Right renal pelvis (tissue), 4 donors: ENCODE measurements around the gene ERO1A. TPM values are rescaled to one million over a fixed set of nuclear protein-coding genes. Genes with fewer than 3 reads are reported as not detected.

Experiments used
- DNase-seq, 4 donors: peaks; one replicate each; pipeline ENCODE4 v3.0.0-alpha.2; 2013; ENCODE audit warnings: low read depth in 4 of 4, low spot score in 3 of 4, missing footprints in 1 of 4
- polyA plus RNA-seq, 4 donors: library from polyadenylated mRNA; unstranded; fragments of 120-200 nt; gene quantifications; one replicate each; pipeline ENCODE4 v1.2.1, GENCODE V29; 2013; ENCODE audit not compliant: insufficient read length in 4 of 4

ERO1A gene
- polyA plus RNA-seq, 4 donors, result 25.7 to 34.4 (median 27.8) TPM

- DNase-seq, result no peak
These were observed 85.8 kb downstream of the ERO1A start for GRCh38 chr14:52609445-52610044.

GRCh38 chr14:52607061-52607460 lies 88.3 kb downstream of the ERO1A start:
- DNase-seq, result no peak

DNA sequence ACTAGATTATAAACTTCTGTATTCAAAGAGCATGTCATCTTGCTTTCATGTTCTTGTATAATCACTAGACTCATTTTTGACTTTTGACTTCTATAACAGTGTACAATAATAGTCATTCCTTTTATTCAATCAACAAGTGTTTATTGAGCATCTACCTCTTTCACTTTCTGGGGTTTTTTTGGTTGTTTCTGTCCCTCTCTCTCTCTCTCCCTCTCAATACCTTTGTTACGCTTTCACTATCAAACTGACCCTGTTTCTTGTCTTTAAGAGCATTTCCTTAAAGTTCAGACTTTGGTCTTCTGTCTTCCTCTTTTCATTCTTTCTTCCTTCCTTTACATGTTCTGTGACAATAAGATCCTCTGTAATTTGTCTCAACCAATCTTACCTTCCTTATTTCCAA lies 93.2 kb downstream of the ERO1A start:
- no peak for DNase-seq

DNA sequence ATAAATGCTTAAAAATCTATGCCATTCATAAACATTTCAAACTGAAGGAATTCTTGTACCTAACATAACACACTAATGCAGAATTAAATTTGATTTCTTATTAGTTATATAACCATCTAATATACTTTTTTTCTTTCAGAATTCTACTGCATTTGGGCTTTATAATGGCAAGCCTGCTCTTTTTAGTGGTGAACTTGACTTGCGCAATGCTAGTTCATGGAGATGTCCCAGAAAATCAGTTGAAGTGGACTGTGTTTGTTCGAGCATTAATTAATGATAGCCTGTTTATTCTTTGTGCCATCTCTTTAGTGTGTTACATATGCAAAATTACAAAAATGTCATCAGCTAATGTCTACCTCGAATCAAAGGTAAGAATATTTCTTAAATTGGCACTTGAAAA lies 95.4 kb downstream of the ERO1A start:
- no peak for DNase-seq

DNA sequence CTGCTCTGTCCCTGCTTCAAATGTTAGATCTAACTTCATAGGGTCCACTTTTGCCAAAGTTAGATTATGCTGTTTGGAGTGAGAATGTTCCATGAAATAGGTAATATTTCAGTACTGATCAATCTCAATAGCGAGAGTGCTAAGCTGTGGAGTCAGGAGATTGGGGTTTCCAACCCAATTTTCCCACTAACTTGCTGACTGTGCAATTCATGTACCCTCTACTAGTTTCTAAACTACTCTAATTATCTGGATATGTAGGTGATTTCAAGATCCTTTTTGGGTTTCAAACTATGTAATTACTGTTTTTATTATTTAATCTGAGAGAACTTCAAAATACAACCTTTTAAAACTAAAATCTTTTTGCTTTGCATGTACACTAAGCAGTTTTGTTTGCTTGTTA lies 96.8 kb downstream of the ERO1A start:
- DNase-seq, result no peak

- no peak for DNase-seq
These were observed 98.5 kb downstream of the ERO1A start for GRCh38 chr14:52596861-52597260.

GRCh38 chr14:52596320-52596719 lies 99.0 kb downstream of the ERO1A start:
- no peak for DNase-seq

GRCh38 chr14:52590318-52590717 lies 105.0 kb downstream of the ERO1A start:
- DNase-seq, result no peak

Other genes starting within 250 kb of the ERO1A start
- gene TXNDC16, start 143.1 kb downstream of the ERO1A start, polyA plus RNA-seq, result 10 to 100 TPM; 22.0 to 25.1 (median 23.3) TPM
- gene GPR137C, start 142.7 kb downstream of the ERO1A start, polyA plus RNA-seq, result 1 to 10 TPM; 6.7 to 9.7 (median 8.0) TPM
- 100 to 1,000 TPM; 120 to 156 (median 147) TPM for gene PSMC6, start 11.6 kb upstream of the ERO1A start, polyA plus RNA-seq
- 10 to 100 TPM; 14.9 to 20.9 (median 18.2) TPM for gene STYX, start 34.6 kb upstream of the ERO1A start, polyA plus RNA-seq
- gene GNPNAT1, start 96.0 kb upstream of the ERO1A start, polyA plus RNA-seq, result 10 to 100 TPM; 31.1 to 35.5 (median 34.4) TPM